Middle frontal gyrus (tissue), 1 donor: Measurements from ENCODE around the gene NTN5.

Experiments used
- DNase-seq: peaks from one replicate; pipeline ENCODE4 v3.0.0-alpha.2; 2015; ENCODE audit warnings: low spot score; ENCODE audit errors: extremely low spot score

NTN5 gene

GRCh38 chr19:48630296-48631063 lies 42.3 kb downstream of the NTN5 start:
- DNase-seq = no peak

- no peak for DNase-seq
These were observed 43.1 kb downstream of the NTN5 start for GRCh38 chr19:48629599-48630295.

- DNase-seq = no peak
These were observed 43.6 kb downstream of the NTN5 start for GRCh38 chr19:48629297-48629598.

- DNase-seq = no peak
These were observed 44.1 kb downstream of the NTN5 start for GRCh38 chr19:48628486-48629296.

- DNase-seq = no peak
These were observed 44.9 kb downstream of the NTN5 start for GRCh38 chr19:48627865-48628314.

- DNase-seq = no peak
These were observed 45.5 kb downstream of the NTN5 start for GRCh38 chr19:48627201-48627864.

GRCh38 chr19:48625891-48626327 lies 46.9 kb downstream of the NTN5 start:
- DNase-seq = no peak

GRCh38 chr19:48624791-48625723 lies 47.8 kb downstream of the NTN5 start:
- no peak for DNase-seq

GRCh38 chr19:48624067-48624594 lies 48.7 kb downstream of the NTN5 start:
- DNase-seq = peak; percentile 98

- no peak for DNase-seq
These were observed 49.2 kb downstream of the NTN5 start for GRCh38 chr19:48623556-48624066.

- DNase-seq = no peak
These were observed 52.9 kb downstream of the NTN5 start for GRCh38 chr19:48619692-48620585.

GRCh38 chr19:48618916-48619691 lies 53.7 kb downstream of the NTN5 start, which contains the start of the genes RPL18 and SPHK2:
Gene RPL18 (minus strand): TSS chr19:48619178. CDS start chr19:48619143, 35 bp downstream.
Gene SPHK2 (plus strand): TSS chr19:48619506. CDS start chr19:48620515, 1,009 bp downstream.
- DNase-seq = peak; percentile 98

GRCh38 chr19:48618278-48618915 lies 54.4 kb downstream of the NTN5 start:
- no peak for DNase-seq

- no peak for DNase-seq
These were observed 55.5 kb downstream of the NTN5 start for GRCh38 chr19:48617146-48617937.

- DNase-seq = no peak
These were observed 56.2 kb downstream of the NTN5 start for GRCh38 chr19:48616491-48617056.

GRCh38 chr19:48616041-48616436 lies 56.8 kb downstream of the NTN5 start:
- DNase-seq = no peak
